ENCODE results near the gene ZSWIM4. TPM values are rescaled to one million over a fixed set of nuclear protein-coding genes. Genes with fewer than 3 reads are reported as not detected.

Gene ZSWIM4
- total and polyA plus RNA-seq, 2 of the 13 experiments (the other 11 are each of a cell fraction or from before 2014, with no cell fraction given), result 0.33 to 0.86 TPM

GRCh38 chr19:13841086-13841961 is 46.1 kb downstream of the ZSWIM4 start (continued):
- no peak for TF ChIP-seq KDM5A (IDR thresholded peaks at IDR 0.05; ENCODE audit: borderline replicate concordance, low read length)
- no peak for TF ChIP-seq ZNF569 (CRISPR knock-in tag; IDR thresholded peaks at IDR 0.05; ENCODE audit: borderline replicate concordance)
- TF ChIP-seq SCMH1 (CRISPR knock-in tag; IDR thresholded peaks at IDR 0.05; ENCODE audit: borderline replicate concordance), result no peak
- no peak for TF ChIP-seq TMF1 (CRISPR knock-in tag; IDR thresholded peaks at IDR 0.05; ENCODE audit: low read depth)
- TF ChIP-seq JARID2 (CRISPR knock-in tag; IDR thresholded peaks at IDR 0.05; ENCODE audit: insufficient replicate concordance), result no peak
- no peak for TF ChIP-seq MIER3 (CRISPR knock-in tag; IDR thresholded peaks at IDR 0.05; ENCODE audit: borderline replicate concordance)
- no peak for TF ChIP-seq ZSCAN22 (CRISPR knock-in tag; IDR thresholded peaks at IDR 0.05)
- TF ChIP-seq, protein P1, sequence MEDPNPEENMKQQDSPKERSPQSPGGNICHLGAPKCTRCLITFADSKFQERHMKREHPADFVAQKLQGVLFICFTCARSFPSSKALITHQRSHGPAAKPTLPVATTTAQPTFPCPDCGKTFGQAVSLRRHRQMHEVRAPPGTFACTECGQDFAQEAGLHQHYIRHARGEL (CRISPR knock-in tag; IDR thresholded peaks at IDR 0.05), result no peak
- TF ChIP-seq PREB (CRISPR knock-in tag; IDR thresholded peaks at IDR 0.05), result no peak
- no peak for TF ChIP-seq SNAI1 (CRISPR knock-in tag; IDR thresholded peaks at IDR 0.05; ENCODE audit: borderline replicate concordance)
- no peak for TF ChIP-seq ZNF331 (CRISPR knock-in tag; IDR thresholded peaks at IDR 0.05)
- TF ChIP-seq ZNF781 (CRISPR knock-in tag; IDR thresholded peaks at IDR 0.05; ENCODE audit: borderline replicate concordance, not compliant biosample characterization), result no peak
- TF ChIP-seq HNF1B (CRISPR knock-in tag; IDR thresholded peaks at IDR 0.05), result no peak
- no peak for TF ChIP-seq AFF4 (CRISPR knock-in tag; IDR thresholded peaks at IDR 0.05)
- TF ChIP-seq, protein P2, sequence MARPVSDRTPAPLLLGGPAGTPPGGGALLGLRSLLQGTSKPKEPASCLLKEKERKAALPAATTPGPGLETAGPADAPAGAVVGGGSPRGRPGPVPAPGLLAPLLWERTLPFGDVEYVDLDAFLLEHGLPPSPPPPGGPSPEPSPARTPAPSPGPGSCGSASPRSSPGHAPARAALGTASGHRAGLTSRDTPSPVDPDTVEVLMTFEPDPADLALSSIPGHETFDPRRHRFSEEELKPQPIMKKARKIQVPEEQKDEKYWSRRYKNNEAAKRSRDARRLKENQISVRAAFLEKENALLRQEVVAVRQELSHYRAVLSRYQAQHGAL (CRISPR knock-in tag; IDR thresholded peaks at IDR 0.05; ENCODE audit: not compliant biosample characterization), result no peak
- TF ChIP-seq ARNTL (CRISPR knock-in tag; IDR thresholded peaks at IDR 0.05), result no peak
